WERI-Rb-1 (cell line): ENCODE data around the gene TSGA10.

Experiments
- DNase-seq: peaks from one replicate; pipeline ENCODE4 v3.0.0-alpha.2; 2020
- H3K27ac ChIP-seq: fragments of 250-450 bp; sonication (Bioruptor Pico); 2 replicates; pipeline ENCODE4 v1.5.1; 2020; ENCODE audit warnings: mild to moderate bottlenecking, moderate library complexity
- H3K27me3 ChIP-seq: fragments of 250-450 bp; sonication (Bioruptor Pico); 2 replicates; pipeline ENCODE4 v1.5.1; 2021; ENCODE audit warnings: mild to moderate bottlenecking, low read depth, moderate library complexity; ENCODE audit not compliant: insufficient read depth, severe bottlenecking
- H3K36me3 ChIP-seq: fragments of 250-450 bp; sonication (Bioruptor Pico); 2 replicates; pipeline ENCODE4 v1.5.1; 2020; ENCODE audit warnings: mild to moderate bottlenecking, moderate library complexity
- H3K4me3 ChIP-seq: 2 replicates; pipeline ENCODE4 v1.5.1; 2011; ENCODE audit warnings: low read depth, mild to moderate bottlenecking, control low read depth, low read length
- H3K9me3 ChIP-seq: fragments of 250-450 bp; sonication (Bioruptor Pico); 2 replicates; pipeline ENCODE4 v1.5.1; 2021; ENCODE audit warnings: mild to moderate bottlenecking, moderate library complexity; ENCODE audit not compliant: severe bottlenecking
- CTCF ChIP-seq: IDR thresholded peaks from 2 replicates; pipeline ENCODE4 v1.5.1; 2011; ENCODE audit warnings: low read depth, mild to moderate bottlenecking, control low read depth, inconsistent platforms, low read length

The TSGA10 gene

GRCh38 chr2:99190548-99190947 is 35.8 kb upstream of the TSGA10 start:
- H3K27ac ChIP-seq: no peak overlapping the region
- H3K4me3 ChIP-seq: no peak overlapping the region
- peak; percentile 20; the same call in 1 of the 2 replicates for TF ChIP-seq CTCF
- no peaks in the 10 kb centered on the region for H3K9me3 ChIP-seq
- peaks cover 33% of the 10 kb centered on the region for H3K36me3 ChIP-seq
- H3K27me3 ChIP-seq: no peaks in the 10 kb centered on the region
- DNase-seq: no peak

DNA sequence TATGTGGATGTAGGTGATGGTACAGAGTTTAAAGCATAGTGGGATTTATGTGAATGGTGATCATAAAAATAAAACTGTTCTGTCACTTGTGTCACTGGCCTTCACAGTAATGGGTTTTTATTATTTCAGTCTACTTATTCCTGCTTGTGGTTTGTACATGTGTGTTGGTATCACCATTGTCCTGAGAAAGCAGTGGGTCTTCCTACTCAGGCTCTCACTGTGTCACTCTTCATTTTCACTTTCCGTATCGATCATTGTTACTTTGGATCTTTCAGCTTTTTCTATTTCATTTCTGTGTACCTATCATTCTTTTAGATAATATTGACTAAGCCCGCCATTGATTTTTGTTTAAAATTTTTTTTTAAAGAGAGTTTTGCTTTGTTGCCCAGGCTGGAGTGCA is 33.6 kb upstream of the TSGA10 start:
- Histone ChIP-seq H3K4me3 (no peak overlapping the region), H3K36me3 (peaks cover 20% of the 10 kb centered on the region), H3K27ac (no peak overlapping the region), H3K27me3 (no peaks in the 10 kb centered on the region), H3K9me3 (no peaks in the 10 kb centered on the region)
- TF ChIP-seq CTCF: no peak
- DNase-seq: no peak

GRCh38 chr2:99187011-99187410 is 32.3 kb upstream of the TSGA10 start:
- no peak overlapping the region for H3K4me3 ChIP-seq
- peaks cover 11% of the 10 kb centered on the region for H3K36me3 ChIP-seq
- no peaks in the 10 kb centered on the region for H3K27me3 ChIP-seq
- H3K9me3 ChIP-seq: no peaks in the 10 kb centered on the region
- no peak for TF ChIP-seq CTCF
- DNase-seq: no peak
- H3K27ac ChIP-seq: no peak overlapping the region

DNA sequence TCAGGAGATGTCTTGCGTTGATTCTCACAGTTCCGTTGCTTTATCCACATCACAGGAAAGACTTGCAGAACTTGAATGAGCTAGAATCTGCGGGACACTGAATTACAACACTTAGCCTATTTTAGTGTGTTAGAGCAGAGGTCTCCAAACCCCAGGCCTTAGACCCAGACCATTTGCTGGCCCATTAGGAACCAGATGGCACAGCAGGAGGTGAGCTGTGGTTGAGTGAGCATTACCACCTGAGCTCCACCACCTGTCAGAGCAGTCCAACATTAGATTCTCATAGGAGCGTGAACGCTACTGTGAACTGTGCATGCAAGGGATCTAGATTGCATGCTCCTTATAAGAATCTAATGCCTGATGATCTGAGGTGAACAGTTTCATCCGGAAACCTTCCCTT is 30.1 kb upstream of the TSGA10 start:
- no peaks in the 10 kb centered on the region for H3K9me3 ChIP-seq
- H3K36me3 ChIP-seq: peaks cover 3% of the 10 kb centered on the region
- H3K4me3 ChIP-seq: no peak overlapping the region
- TF ChIP-seq CTCF: no peak
- H3K27ac ChIP-seq: no peak overlapping the region
- H3K27me3 ChIP-seq: no peaks in the 10 kb centered on the region
- DNase-seq: no peak

- H3K36me3 ChIP-seq: peaks cover 3% of the 10 kb centered on the region
- H3K9me3 ChIP-seq: no peaks in the 10 kb centered on the region
- H3K27me3 ChIP-seq: no peaks in the 10 kb centered on the region
- no peak overlapping the region for H3K4me3 ChIP-seq
- TF ChIP-seq CTCF: no peak
- H3K27ac ChIP-seq: no peak overlapping the region
- DNase-seq: no peak
Observed at GRCh38 chr2:99183025-99183424, 28.3 kb upstream of the TSGA10 start.

- H3K9me3 ChIP-seq: no peaks in the 10 kb centered on the region
- H3K4me3 ChIP-seq: peak overlapping the region; percentile 68
- H3K27ac ChIP-seq: peak overlapping the region; percentile 86
- no peaks in the 10 kb centered on the region for H3K27me3 ChIP-seq
- no peak for DNase-seq
- TF ChIP-seq CTCF: no peak
- H3K36me3 ChIP-seq: no peaks in the 10 kb centered on the region; the same call in none of the 2 replicates
Observed at GRCh38 chr2:99181624-99182000, 26.9 kb upstream of the TSGA10 start.
